ENCODE results near the gene TBPL1.

GRCh38 chr6:134000443-134000842 lies 47.4 kb downstream of the TBPL1 start:
- TF ChIP-seq CTCF (IDR thresholded peaks at IDR 0.05): no peak
- TF ChIP-seq EZH2 (IDR thresholded peaks at IDR 0.05; ENCODE audit: borderline replicate concordance, insufficient read depth, low read depth, low read length, poor library complexity, severe bottlenecking): no peak

Data from B cell (primary cell).